DND-41 (cell line): ENCODE results near the gene OPTC.

Source experiments
- EZH2 ChIP-seq: IDR thresholded peaks from 3 replicates; pipeline ENCODE4 v1.6.1; 2012; ENCODE audit warnings: borderline replicate concordance, low read depth, mild to moderate bottlenecking, moderate library complexity, low read length, inconsistent platforms; ENCODE audit not compliant: severe bottlenecking
- TF ChIP-seq, protein P1 (sequence below): IDR thresholded peaks from 2 replicates; pipeline ENCODE4 v1.5.1; 2012; ENCODE audit warnings: borderline replicate concordance, low read length, moderate library complexity, mild to moderate bottlenecking; ENCODE audit not compliant: poor library complexity, severe bottlenecking; ENCODE audit errors: extremely low read depth

DNA sequence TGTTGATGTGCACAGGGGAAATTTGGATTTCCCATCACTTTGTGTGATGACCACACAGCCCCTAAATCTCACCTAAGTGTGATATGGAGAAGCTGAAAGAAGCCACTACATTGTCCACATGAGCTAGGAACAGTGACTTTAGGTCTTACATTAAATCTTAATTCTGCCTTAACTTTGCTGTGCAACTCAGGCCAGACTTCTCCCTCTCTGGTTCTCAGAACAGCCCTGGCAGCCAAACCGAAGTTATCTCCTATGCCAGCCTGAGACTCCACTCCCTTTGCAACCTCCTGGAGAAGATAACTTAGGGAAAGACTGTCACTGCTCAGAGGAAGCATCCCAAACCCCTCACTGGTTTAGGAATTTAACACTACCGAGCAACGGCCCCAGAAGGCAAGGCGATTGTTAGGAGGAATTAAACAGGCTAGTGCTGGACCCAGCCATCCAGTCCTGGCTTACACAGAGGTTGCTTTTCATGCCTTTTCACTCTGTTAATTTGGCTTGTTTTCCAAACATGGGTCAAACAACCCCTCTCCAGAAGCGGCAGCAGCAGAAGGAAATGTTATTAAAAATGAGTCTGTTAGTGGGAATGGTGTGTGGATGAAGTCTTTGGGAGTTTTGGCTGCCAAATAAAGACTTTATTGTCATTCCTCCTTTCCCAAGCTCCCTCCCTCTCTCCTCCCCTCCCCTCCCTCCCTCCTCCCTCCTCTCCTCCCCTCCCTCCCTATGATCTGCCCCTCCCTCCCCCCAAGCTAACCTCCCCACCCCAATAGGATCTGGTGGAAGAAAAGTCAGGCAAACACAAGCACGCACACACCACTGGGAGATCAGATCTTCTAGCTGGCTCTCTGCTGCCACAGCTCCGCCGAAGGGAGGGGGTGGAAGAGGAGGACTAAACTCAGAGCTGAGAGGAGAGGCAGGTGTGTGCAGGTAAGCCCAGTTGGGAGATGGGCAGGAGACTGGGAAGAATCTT, 18.7 kb upstream of the OPTC start, which contains the start of gene PRELP:
- TF ChIP-seq, protein P1, sequence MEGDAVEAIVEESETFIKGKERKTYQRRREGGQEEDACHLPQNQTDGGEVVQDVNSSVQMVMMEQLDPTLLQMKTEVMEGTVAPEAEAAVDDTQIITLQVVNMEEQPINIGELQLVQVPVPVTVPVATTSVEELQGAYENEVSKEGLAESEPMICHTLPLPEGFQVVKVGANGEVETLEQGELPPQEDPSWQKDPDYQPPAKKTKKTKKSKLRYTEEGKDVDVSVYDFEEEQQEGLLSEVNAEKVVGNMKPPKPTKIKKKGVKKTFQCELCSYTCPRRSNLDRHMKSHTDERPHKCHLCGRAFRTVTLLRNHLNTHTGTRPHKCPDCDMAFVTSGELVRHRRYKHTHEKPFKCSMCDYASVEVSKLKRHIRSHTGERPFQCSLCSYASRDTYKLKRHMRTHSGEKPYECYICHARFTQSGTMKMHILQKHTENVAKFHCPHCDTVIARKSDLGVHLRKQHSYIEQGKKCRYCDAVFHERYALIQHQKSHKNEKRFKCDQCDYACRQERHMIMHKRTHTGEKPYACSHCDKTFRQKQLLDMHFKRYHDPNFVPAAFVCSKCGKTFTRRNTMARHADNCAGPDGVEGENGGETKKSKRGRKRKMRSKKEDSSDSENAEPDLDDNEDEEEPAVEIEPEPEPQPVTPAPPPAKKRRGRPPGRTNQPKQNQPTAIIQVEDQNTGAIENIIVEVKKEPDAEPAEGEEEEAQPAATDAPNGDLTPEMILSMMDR: no peak
- TF ChIP-seq EZH2: no peak
